GM18951 (cell line): ENCODE data around the gene BMP4.

Experiments used
- POLR2A ChIP-seq: IDR thresholded peaks from 4 replicates; pipeline ENCODE4 v1.6.1; 2011; ENCODE audit warnings: mild to moderate bottlenecking; ENCODE audit not compliant: insufficient read length, insufficient read depth; ENCODE audit errors: extremely low read depth
- in situ Hi-C: fragments of 300-500 bp; cut with MboI; formaldehyde crosslinking; loops from one replicate; pipeline ENCODE4 v1.12.0; 2022; ENCODE audit warnings: low sequenced_read_pairs, mixed read lengths, inconsistent platforms; ENCODE audit not compliant: unreplicated experiment

BMP4 gene

GRCh38 chr14:53947452-53948204, 9.0 kb downstream of the BMP4 start:
- in situ Hi-C loops, result no loop called here
- TF ChIP-seq POLR2A, result no peak

GRCh38 chr14:53947094-53947445, 9.6 kb downstream of the BMP4 start:
- in situ Hi-C loops, result no loop called here
- TF ChIP-seq POLR2A, result no peak

- in situ Hi-C loops, result no loop called here
- no peak for TF ChIP-seq POLR2A
These were observed 10.1 kb downstream of the BMP4 start for GRCh38 chr14:53946404-53947093.

- in situ Hi-C loops, result no loop called here
- TF ChIP-seq POLR2A, result no peak
These were observed 10.6 kb downstream of the BMP4 start for GRCh38 chr14:53946071-53946403.

GRCh38 chr14:53943751-53944083, 12.9 kb downstream of the BMP4 start:
- in situ Hi-C loops, result no loop called here
- no peak for TF ChIP-seq POLR2A

- no peak for TF ChIP-seq POLR2A
- in situ Hi-C loops, result no loop called here
These were observed 13.5 kb downstream of the BMP4 start for GRCh38 chr14:53942970-53943750.

GRCh38 chr14:53938136-53938837, 18.3 kb downstream of the BMP4 start:
- in situ Hi-C loops, result no loop called here
- TF ChIP-seq POLR2A, result no peak

GRCh38 chr14:53934778-53935414, 21.7 kb downstream of the BMP4 start:
- in situ Hi-C loops, result no loop called here
- TF ChIP-seq POLR2A, result no peak

- TF ChIP-seq POLR2A, result no peak
- in situ Hi-C loops, result no loop called here
These were observed 23.7 kb downstream of the BMP4 start for GRCh38 chr14:53932966-53933365.

GRCh38 chr14:53929871-53930715, 26.5 kb downstream of the BMP4 start:
- TF ChIP-seq POLR2A, result no peak
- in situ Hi-C loops, result no loop called here

GRCh38 chr14:53927171-53927570, 29.5 kb downstream of the BMP4 start:
- TF ChIP-seq POLR2A, result no peak
- in situ Hi-C loops, result no loop called here

GRCh38 chr14:53925201-53925766, 31.3 kb downstream of the BMP4 start:
- in situ Hi-C loops, result no loop called here
- no peak for TF ChIP-seq POLR2A
